ENCODE data around the gene CYB5D1. TPM values are rescaled to one million over a fixed set of nuclear protein-coding genes. Genes with fewer than 3 reads are reported as not detected.

CYB5D1 gene
- total RNA-seq, 2 donors from 2014 or later: 5.7 to 20.8 TPM

DNA sequence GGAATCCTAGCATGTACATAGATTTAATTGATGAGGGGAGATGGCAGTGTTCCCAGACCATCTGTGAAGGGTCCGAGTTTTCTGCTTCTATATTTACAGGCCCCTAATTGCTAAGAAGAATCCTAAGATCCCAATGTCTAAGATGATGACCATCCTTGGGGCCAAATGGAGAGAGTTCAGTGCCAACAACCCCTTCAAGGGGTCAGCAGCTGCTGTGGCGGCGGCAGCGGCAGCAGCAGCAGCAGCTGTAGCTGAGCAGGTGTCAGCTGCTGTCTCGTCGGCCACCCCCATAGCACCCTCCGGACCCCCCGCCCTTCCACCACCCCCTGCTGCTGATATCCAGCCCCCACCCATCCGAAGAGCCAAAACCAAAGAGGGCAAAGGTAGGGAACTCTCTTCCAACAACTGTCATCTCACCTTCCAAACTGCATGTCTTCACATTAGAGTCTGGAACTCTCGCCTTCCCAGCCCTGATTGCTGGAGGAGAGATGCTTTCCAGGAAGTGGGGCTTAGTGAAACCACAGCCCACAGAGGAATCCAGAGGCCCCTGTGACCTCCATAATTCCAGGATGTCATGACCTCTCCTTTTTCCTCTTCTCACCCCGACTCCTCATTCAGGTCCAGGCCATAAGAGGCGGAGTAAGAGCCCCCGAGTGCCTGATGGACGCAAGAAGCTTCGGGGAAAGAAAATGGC, 35.5 kb downstream of the CYB5D1 start:
- peaks cover 16 to 29% of the 10 kb centered on the region in 2 donors for H3K36me3 ChIP-seq
- no peaks in the 10 kb centered on the region for H3K27me3 ChIP-seq (replicated peaks; ENCODE audit: insufficient read depth)
- H3K27ac ChIP-seq: peak overlapping the region in 1 of 2 donors; percentile 39
- peaks cover 18% of the 10 kb centered on the region for H3K4me1 ChIP-seq (replicated peaks)
- intact Hi-C loops (cut with DNase I): no loop called here
- WGBS: 83% methylated on average over 15 of the region's 15 CpGs
- H3K9me3 ChIP-seq: no peaks in the 10 kb centered on the region
- H3K4me3 ChIP-seq: no peak overlapping the region
- TF ChIP-seq POLR2AphosphoS5 (IDR thresholded peaks at IDR 0.05): no peak
- TF ChIP-seq, protein P1, sequence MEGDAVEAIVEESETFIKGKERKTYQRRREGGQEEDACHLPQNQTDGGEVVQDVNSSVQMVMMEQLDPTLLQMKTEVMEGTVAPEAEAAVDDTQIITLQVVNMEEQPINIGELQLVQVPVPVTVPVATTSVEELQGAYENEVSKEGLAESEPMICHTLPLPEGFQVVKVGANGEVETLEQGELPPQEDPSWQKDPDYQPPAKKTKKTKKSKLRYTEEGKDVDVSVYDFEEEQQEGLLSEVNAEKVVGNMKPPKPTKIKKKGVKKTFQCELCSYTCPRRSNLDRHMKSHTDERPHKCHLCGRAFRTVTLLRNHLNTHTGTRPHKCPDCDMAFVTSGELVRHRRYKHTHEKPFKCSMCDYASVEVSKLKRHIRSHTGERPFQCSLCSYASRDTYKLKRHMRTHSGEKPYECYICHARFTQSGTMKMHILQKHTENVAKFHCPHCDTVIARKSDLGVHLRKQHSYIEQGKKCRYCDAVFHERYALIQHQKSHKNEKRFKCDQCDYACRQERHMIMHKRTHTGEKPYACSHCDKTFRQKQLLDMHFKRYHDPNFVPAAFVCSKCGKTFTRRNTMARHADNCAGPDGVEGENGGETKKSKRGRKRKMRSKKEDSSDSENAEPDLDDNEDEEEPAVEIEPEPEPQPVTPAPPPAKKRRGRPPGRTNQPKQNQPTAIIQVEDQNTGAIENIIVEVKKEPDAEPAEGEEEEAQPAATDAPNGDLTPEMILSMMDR (IDR thresholded peaks at IDR 0.05): no peak
- TF ChIP-seq POLR2A (IDR thresholded peaks at IDR 0.05): no peak
- no peak for DNase-seq (ENCODE audit: low spot score)

DNA sequence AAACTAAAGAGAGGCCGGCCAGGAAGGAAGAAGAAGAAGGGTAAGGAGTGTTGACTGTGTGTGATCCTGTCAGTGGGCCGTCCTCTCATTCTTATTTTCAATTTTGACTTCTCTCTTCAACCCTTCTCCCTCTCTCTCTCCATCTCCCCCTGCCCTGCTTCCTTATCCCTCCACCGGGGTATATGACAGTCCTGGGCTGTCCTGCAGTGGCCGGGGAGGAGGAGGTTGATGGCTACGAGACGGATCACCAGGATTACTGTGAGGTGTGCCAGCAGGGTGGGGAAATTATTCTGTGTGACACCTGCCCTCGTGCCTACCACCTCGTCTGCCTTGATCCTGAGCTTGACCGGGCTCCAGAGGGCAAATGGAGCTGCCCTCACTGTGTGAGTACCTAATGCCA, 36.4 kb downstream of the CYB5D1 start:
- Histone ChIP-seq H3K27me3 (replicated peaks; ENCODE audit: insufficient read depth) (no peaks in the 10 kb centered on the region), H3K4me1 (replicated peaks) (peaks cover 10% of the 10 kb centered on the region), H3K4me3 (no peak overlapping the region), H3K27ac (no peak overlapping the region), H3K36me3 (peaks cover 20 to 37% of the 10 kb centered on the region in 2 donors), H3K9me3 (no peaks in the 10 kb centered on the region)
- TF ChIP-seq, protein P1 (IDR thresholded peaks at IDR 0.05): no peak
- no peak for TF ChIP-seq POLR2AphosphoS5 (IDR thresholded peaks at IDR 0.05)
- no peak for TF ChIP-seq POLR2A (IDR thresholded peaks at IDR 0.05)
- intact Hi-C loops (cut with DNase I): no loop called here
- no peak for DNase-seq (ENCODE audit: low spot score)
- WGBS: 88% methylated on average over 9 of the region's 9 CpGs

DNA sequence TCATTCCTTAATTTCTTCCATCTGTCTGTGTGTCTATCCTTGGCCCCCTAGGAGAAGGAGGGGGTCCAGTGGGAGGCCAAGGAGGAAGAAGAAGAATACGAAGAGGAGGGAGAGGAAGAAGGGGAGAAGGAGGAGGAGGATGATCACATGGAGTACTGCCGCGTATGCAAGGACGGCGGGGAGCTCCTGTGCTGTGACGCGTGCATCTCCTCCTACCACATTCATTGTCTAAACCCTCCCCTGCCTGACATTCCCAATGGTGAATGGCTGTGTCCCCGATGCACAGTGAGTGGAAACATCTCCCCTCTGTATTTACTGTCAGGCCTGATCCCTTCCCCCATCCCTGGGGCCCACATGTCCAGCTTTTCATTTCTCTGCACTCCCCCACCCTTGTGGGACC, 37.1 kb downstream of the CYB5D1 start:
- H3K4me1 ChIP-seq (replicated peaks): peaks cover 3% of the 10 kb centered on the region
- no peak overlapping the region for H3K27ac ChIP-seq
- DNase-seq (ENCODE audit: low spot score): no peak
- WGBS: 85% methylated on average over 8 of the region's 8 CpGs
- H3K4me3 ChIP-seq: no peak overlapping the region
- TF ChIP-seq, protein P1 (IDR thresholded peaks at IDR 0.05): no peak
- TF ChIP-seq POLR2AphosphoS5 (IDR thresholded peaks at IDR 0.05) (no peak), POLR2A (IDR thresholded peaks at IDR 0.05) (no peak)
- no peaks in the 10 kb centered on the region for H3K27me3 ChIP-seq (replicated peaks; ENCODE audit: insufficient read depth)
- H3K9me3 ChIP-seq: no peaks in the 10 kb centered on the region
- peaks cover 25 to 43% of the 10 kb centered on the region in 2 donors for H3K36me3 ChIP-seq
- intact Hi-C loops (cut with DNase I): loop anchor here (5.0 kb wide), 1 partner anchor 33 kb away; no protein-coding TSS in a partner anchor

DNA sequence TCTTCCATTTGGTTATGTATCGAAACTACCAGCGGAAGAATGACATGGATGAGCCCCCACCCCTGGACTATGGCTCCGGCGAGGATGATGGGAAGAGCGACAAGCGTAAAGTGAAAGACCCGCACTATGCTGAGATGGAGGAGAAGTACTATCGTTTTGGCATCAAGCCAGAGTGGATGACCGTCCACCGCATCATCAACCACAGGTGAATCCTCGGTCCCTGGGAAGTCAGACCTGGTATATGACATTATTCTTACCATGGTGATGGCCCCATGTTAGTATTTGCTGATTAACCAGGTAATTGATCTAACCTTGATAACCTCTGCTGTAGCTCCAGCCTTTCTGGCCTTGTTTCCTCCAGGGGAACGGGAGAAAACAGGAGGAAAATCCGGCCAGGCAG, 39.3 kb downstream of the CYB5D1 start:
- DNase-seq (ENCODE audit: low spot score): no peak
- Histone ChIP-seq H3K27ac (no peak overlapping the region), H3K36me3 (peaks cover 28 to 46% of the 10 kb centered on the region in 2 donors)

More for the DNA sequence above, 39.3 kb downstream of the CYB5D1 start:
- intact Hi-C loops (cut with DNase I): loop anchor here (5.0 kb wide), 1 partner anchor 35 kb away; no protein-coding TSS in a partner anchor
- Histone ChIP-seq H3K27me3 (replicated peaks; ENCODE audit: insufficient read depth) (no peaks in the 10 kb centered on the region), H3K4me3 (no peak overlapping the region), H3K4me1 (replicated peaks) (no peaks in the 10 kb centered on the region), H3K9me3 (no peaks in the 10 kb centered on the region)
- 80% methylated on average over 13 of the region's 13 CpGs for WGBS
- TF ChIP-seq, protein P1 (IDR thresholded peaks at IDR 0.05): no peak
- TF ChIP-seq POLR2AphosphoS5 (IDR thresholded peaks at IDR 0.05): no peak
- TF ChIP-seq POLR2A (IDR thresholded peaks at IDR 0.05): no peak

All from prostate gland (tissue), 2 donors.